Measurements from ENCODE around the gene GLS2.
"Not testable (repeated sequence)": the region's sequence is repeated elsewhere in the genome, so short reads cannot be mapped to it uniquely, and the experiment has no call there.

The GLS2 gene

DNA sequence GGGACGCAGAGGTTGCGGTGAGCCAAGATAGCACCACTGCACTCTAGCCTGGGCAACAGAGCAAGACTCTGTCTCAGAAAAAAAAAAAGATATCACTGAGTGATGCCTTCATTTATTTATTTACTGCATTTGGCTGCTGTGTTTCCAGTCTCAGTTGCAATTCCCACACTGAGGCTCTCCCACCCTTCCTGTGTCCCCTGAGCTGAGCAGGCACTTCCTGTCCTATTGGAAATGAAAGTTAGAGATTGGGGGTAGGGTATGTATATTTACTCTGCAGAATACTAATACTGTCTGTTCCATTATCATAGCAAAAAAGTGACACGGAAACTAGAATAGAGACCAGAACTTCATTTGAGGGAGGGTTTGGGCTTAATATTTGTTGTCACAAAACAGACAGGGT, 32.1 kb upstream of the GLS2 start:
- no peaks in the 10 kb centered on the region for H3K36me3 ChIP-seq (ENCODE audit: control insufficient read depth in 2 of 2, insufficient read depth in 2 of 2, low read length in 2 of 2)
- H3K4me3 ChIP-seq (ENCODE audit: low read length in 2 of 2) = peak overlapping the region in 1 of 2 donors; percentile 5
- no peaks in the 10 kb centered on the region for H3K27me3 ChIP-seq (ENCODE audit: control insufficient read depth in 2 of 2, insufficient read depth in 2 of 2, low read length in 2 of 2)
- H3K9ac ChIP-seq (ENCODE audit: low read depth in 1 of 2, low read length in 2 of 2) = no peak overlapping the region
- peak overlapping the region; percentile 80 to 88 for H3K27ac ChIP-seq (ENCODE audit: low read depth in 2 of 2, low read length in 2 of 2)
- H3K4me1 ChIP-seq (ENCODE audit: control insufficient read depth in 2 of 2, insufficient read depth in 2 of 2, low read length in 2 of 2) = peaks cover 7 to 16% of the 10 kb centered on the region in 2 donors
- H3K9me3 ChIP-seq (ENCODE audit: control insufficient read depth in 2 of 2, low read length in 2 of 2) = no peaks in the 10 kb centered on the region

DNA sequence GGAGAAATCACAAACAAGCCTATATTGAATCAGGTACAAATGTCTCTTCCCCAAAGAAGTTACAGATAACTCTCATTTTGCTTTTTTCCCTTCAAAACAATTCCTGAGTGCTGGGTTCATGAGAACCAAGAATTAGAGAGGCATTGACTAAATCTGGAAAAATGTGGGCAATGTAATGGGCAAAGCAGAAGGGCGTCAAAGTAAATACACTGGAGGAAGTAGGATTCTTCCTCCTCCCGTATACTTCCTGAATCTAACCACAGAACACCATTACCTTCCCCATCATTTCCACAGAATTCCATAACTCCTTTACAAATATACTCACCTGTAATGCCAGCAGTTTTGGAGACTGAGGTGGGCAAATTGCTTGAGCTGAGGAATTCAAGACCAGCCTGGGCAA, 30.6 kb upstream of the GLS2 start:
- Histone ChIP-seq H3K4me3 (ENCODE audit: low read length in 2 of 2) (no peak overlapping the region), H3K36me3 (ENCODE audit: control insufficient read depth in 2 of 2, insufficient read depth in 2 of 2, low read length in 2 of 2) (no peaks in the 10 kb centered on the region), H3K9ac (ENCODE audit: low read depth in 1 of 2, low read length in 2 of 2) (no peak overlapping the region), H3K27me3 (ENCODE audit: control insufficient read depth in 2 of 2, insufficient read depth in 2 of 2, low read length in 2 of 2) (no peaks in the 10 kb centered on the region), H3K9me3 (ENCODE audit: control insufficient read depth in 2 of 2, low read length in 2 of 2) (no peaks in the 10 kb centered on the region), H3K4me1 (ENCODE audit: control insufficient read depth in 2 of 2, insufficient read depth in 2 of 2, low read length in 2 of 2) (peaks cover 8 to 17% of the 10 kb centered on the region in 2 donors), H3K27ac (ENCODE audit: low read depth in 2 of 2, low read length in 2 of 2) (no peak overlapping the region)

DNA sequence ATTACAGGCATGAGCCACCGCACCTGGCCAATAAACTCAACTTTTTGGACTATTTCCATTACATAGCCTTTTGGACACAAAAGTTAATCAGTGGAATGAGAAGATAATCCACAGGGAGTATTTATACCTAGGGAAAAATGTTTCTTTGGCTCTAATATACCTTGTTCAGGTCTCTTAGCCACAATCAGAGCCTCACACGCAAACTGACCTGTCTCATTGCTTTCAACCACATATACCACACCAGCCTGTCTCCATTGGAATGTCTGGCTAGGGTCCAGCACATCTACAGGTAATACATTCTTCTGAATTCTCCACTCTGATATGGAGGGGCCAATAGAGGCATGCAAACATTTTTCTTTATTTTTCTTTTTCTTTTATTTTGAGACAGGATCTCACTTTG, 29.9 kb upstream of the GLS2 start:
- H3K4me1 ChIP-seq (ENCODE audit: control insufficient read depth in 2 of 2, insufficient read depth in 2 of 2, low read length in 2 of 2) = peaks cover 9 to 17% of the 10 kb centered on the region in 2 donors
- no peaks in the 10 kb centered on the region for H3K27me3 ChIP-seq (ENCODE audit: control insufficient read depth in 2 of 2, insufficient read depth in 2 of 2, low read length in 2 of 2)
- no peaks in the 10 kb centered on the region for H3K36me3 ChIP-seq (ENCODE audit: control insufficient read depth in 2 of 2, insufficient read depth in 2 of 2, low read length in 2 of 2)
- no peaks in the 10 kb centered on the region for H3K9me3 ChIP-seq (ENCODE audit: control insufficient read depth in 2 of 2, low read length in 2 of 2)
- H3K27ac ChIP-seq (ENCODE audit: low read depth in 2 of 2, low read length in 2 of 2) = no peak overlapping the region
- no peak overlapping the region for H3K9ac ChIP-seq (ENCODE audit: low read depth in 1 of 2, low read length in 2 of 2)
- no peak overlapping the region for H3K4me3 ChIP-seq (ENCODE audit: low read length in 2 of 2)

DNA sequence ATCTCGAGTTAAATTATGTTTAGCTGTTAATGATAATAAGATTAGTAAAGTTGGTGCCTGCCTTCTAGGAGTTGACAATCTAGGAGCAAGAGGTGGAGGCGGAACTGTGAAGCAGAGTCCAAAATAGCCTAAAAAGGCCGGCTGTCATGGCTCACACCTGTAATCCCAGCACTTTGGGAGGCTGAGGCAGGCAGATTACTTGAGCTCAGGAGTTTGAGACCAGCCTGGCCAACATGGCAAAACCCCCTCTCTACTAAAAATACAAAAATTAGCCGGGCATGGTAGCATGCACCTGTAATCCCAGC, 26.0 kb upstream of the GLS2 start:
- not testable (repeated sequence) for H3K27ac ChIP-seq (ENCODE audit: low read depth in 2 of 2, low read length in 2 of 2); H3K9me3 ChIP-seq (ENCODE audit: control insufficient read depth in 2 of 2, low read length in 2 of 2); H3K4me1 ChIP-seq (ENCODE audit: control insufficient read depth in 2 of 2, insufficient read depth in 2 of 2, low read length in 2 of 2); H3K4me3 ChIP-seq (ENCODE audit: low read length in 2 of 2); H3K36me3 ChIP-seq (ENCODE audit: control insufficient read depth in 2 of 2, insufficient read depth in 2 of 2, low read length in 2 of 2); H3K9ac ChIP-seq (ENCODE audit: low read depth in 1 of 2, low read length in 2 of 2); H3K27me3 ChIP-seq (ENCODE audit: control insufficient read depth in 2 of 2, insufficient read depth in 2 of 2, low read length in 2 of 2)

DNA sequence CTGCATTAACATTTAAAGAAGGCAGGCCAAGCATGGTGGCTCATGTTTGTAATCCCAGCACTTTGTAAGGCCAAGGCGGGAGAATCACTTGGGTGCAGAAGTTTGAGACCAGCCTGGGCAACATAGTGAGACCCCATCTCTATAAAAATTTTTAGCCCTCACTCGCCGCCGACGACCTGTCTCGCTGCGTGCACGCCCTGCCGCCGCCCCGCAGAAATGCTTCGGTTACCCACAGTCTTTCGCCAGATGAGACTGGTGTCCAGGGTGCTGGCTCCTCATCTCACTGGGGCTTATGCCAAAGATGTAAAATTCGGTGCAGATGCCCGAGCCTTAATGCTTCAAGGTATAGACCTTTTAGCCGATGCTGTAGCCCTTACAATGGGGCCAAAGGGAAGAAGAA, 22.8 kb upstream of the GLS2 start:
- H3K27ac ChIP-seq (ENCODE audit: low read depth in 2 of 2, low read length in 2 of 2) = no peak overlapping the region
- H3K4me3 ChIP-seq (ENCODE audit: low read length in 2 of 2) = no peak overlapping the region
- H3K4me1 ChIP-seq (ENCODE audit: control insufficient read depth in 2 of 2, insufficient read depth in 2 of 2, low read length in 2 of 2) = peaks cover 2% of the 10 kb centered on the region in 2 donors
- H3K9ac ChIP-seq (ENCODE audit: low read depth in 1 of 2, low read length in 2 of 2) = no peak overlapping the region
- no peaks in the 10 kb centered on the region for H3K36me3 ChIP-seq (ENCODE audit: control insufficient read depth in 2 of 2, insufficient read depth in 2 of 2, low read length in 2 of 2)
- no peaks in the 10 kb centered on the region for H3K27me3 ChIP-seq (ENCODE audit: control insufficient read depth in 2 of 2, insufficient read depth in 2 of 2, low read length in 2 of 2)
- no peaks in the 10 kb centered on the region for H3K9me3 ChIP-seq (ENCODE audit: control insufficient read depth in 2 of 2, low read length in 2 of 2)

DNA sequence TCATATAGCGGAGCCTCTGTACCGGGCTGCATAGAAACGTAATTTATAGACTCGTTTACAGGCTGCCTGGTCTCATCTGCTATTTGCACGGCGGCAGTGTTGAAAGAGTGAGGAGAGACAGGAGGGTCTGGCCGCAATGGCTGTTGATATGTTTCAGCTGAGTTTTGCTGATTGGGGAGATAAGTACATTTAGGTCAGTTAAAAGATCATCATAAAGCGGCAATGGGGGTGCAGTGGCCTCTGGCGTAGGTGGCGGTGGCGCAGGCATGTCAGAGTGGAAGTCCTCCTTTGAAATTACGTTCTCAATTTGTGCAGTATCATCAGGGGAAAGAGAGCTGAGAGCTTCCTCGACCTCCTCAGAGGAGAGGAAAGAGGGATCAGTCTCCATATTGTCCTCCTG, 11.9 kb upstream of the GLS2 start:
- not testable (repeated sequence) for H3K9me3 ChIP-seq (ENCODE audit: control insufficient read depth in 2 of 2, low read length in 2 of 2); H3K36me3 ChIP-seq (ENCODE audit: control insufficient read depth in 2 of 2, insufficient read depth in 2 of 2, low read length in 2 of 2); H3K4me1 ChIP-seq (ENCODE audit: control insufficient read depth in 2 of 2, insufficient read depth in 2 of 2, low read length in 2 of 2); H3K27ac ChIP-seq (ENCODE audit: low read depth in 2 of 2, low read length in 2 of 2); H3K27me3 ChIP-seq (ENCODE audit: control insufficient read depth in 2 of 2, insufficient read depth in 2 of 2, low read length in 2 of 2); H3K4me3 ChIP-seq (ENCODE audit: low read length in 2 of 2); H3K9ac ChIP-seq (ENCODE audit: low read depth in 1 of 2, low read length in 2 of 2)

DNA sequence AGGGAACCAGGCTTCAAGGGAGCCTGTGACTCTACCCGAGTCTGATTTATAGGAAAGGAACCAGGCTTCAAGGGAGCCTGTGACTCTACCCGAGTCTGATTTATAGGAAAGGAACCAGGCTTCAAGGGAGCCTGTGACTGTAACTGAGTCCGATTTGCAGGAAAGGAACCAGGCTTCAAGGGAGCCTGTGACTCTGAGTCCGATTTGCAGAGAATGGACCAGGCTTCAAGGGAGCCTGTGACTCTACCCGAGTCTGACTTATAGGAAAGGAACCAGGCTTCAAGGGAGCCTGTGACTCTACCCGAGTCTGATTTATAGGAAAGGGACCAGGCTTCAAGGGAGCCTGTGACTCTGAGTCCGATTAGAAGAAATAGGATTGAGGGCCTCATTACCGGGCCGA, 11.5 kb upstream of the GLS2 start:
- not testable (repeated sequence) for H3K4me3 ChIP-seq (ENCODE audit: low read length in 2 of 2); H3K27ac ChIP-seq (ENCODE audit: low read depth in 2 of 2, low read length in 2 of 2); H3K4me1 ChIP-seq (ENCODE audit: control insufficient read depth in 2 of 2, insufficient read depth in 2 of 2, low read length in 2 of 2); H3K9me3 ChIP-seq (ENCODE audit: control insufficient read depth in 2 of 2, low read length in 2 of 2); H3K36me3 ChIP-seq (ENCODE audit: control insufficient read depth in 2 of 2, insufficient read depth in 2 of 2, low read length in 2 of 2); H3K9ac ChIP-seq (ENCODE audit: low read depth in 1 of 2, low read length in 2 of 2); H3K27me3 ChIP-seq (ENCODE audit: control insufficient read depth in 2 of 2, insufficient read depth in 2 of 2, low read length in 2 of 2)

DNA sequence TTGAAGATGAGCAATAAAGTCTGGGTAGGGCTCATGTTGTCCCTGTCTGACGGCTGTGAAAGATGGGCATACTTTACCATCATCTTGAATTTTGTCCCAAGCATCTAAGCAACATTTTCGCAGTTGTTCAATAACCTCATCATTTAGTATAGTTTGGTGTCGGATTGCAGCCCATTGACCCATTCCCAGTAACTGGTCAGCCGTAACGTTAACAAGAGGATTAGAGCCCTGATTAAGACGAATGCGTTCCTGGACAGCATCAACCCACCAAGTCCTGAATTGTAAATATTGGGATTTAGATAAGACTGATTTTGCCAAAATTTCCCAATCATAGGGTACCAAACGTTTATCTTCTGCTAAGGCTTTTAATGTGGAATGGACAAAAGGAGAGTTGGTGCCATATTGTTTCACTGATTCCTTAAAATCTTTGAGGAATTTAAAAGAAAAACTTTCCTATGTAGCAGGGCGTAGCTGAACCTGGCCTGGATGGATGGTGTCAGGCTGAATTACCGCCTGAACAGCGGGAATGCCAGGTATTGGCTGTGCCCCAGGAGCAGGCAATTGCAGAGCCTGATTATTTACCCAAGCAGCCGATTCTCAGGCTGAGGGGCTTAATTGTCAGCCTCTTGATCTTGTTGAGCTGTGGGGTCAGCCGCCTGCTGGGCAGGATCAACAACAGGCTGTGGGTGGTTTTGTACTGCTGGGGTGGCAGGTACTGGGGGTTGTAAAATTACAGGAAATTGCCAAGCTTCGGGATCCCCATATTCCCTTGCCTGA, 10.4 kb upstream of the GLS2 start:
- not testable (repeated sequence) for H3K27me3 ChIP-seq (ENCODE audit: control insufficient read depth in 2 of 2, insufficient read depth in 2 of 2, low read length in 2 of 2); H3K9me3 ChIP-seq (ENCODE audit: control insufficient read depth in 2 of 2, low read length in 2 of 2); H3K4me1 ChIP-seq (ENCODE audit: control insufficient read depth in 2 of 2, insufficient read depth in 2 of 2, low read length in 2 of 2); H3K27ac ChIP-seq (ENCODE audit: low read depth in 2 of 2, low read length in 2 of 2); H3K9ac ChIP-seq (ENCODE audit: low read depth in 1 of 2, low read length in 2 of 2); H3K36me3 ChIP-seq (ENCODE audit: control insufficient read depth in 2 of 2, insufficient read depth in 2 of 2, low read length in 2 of 2); H3K4me3 ChIP-seq (ENCODE audit: low read length in 2 of 2)

DNA sequence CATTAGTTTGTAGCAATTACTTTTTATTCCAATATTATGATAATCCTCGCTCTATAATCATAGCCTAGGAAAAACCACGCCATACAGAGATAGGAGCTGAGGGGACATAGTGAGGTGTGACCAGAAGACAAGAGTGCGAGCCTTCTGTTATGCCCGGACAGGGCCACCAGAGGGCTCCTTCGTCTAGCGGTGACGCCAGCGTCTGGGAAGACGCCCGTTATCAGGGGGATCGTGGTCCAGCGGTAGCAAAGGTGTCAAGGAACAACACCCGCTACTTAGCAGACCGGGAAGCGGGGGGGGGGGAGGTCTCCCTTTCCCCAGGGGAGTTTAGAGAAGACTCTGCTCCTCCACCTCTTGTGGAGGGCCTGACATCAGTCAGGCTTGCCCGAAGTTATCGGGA, 8.7 kb upstream of the GLS2 start:
- not testable (repeated sequence) for H3K27me3 ChIP-seq (ENCODE audit: control insufficient read depth in 2 of 2, insufficient read depth in 2 of 2, low read length in 2 of 2); H3K4me1 ChIP-seq (ENCODE audit: control insufficient read depth in 2 of 2, insufficient read depth in 2 of 2, low read length in 2 of 2); H3K9me3 ChIP-seq (ENCODE audit: control insufficient read depth in 2 of 2, low read length in 2 of 2); H3K4me3 ChIP-seq (ENCODE audit: low read length in 2 of 2); H3K9ac ChIP-seq (ENCODE audit: low read depth in 1 of 2, low read length in 2 of 2); H3K36me3 ChIP-seq (ENCODE audit: control insufficient read depth in 2 of 2, insufficient read depth in 2 of 2, low read length in 2 of 2); H3K27ac ChIP-seq (ENCODE audit: low read depth in 2 of 2, low read length in 2 of 2)

DNA sequence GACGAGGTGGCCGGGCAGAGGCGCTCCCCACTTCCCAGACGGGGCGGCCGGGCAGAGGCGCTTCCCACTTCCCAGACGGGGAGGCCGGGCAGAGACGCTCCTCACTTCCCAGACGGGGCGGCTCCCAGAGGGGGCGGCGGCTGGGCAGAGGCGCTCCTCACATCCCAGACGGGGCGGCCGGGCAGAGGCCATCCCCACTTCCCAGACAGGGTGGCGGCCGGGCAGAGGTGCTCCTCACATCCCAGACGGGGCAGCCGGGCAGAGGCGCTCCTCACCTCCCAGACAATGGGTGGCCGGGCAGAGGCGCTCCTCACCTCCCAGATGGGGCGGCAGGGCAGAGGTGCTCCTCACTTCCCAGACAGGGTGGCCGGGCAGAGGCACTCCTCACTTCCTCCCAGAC, 6.5 kb upstream of the GLS2 start:
- not testable (repeated sequence) for H3K27ac ChIP-seq (ENCODE audit: low read depth in 2 of 2, low read length in 2 of 2); H3K9me3 ChIP-seq (ENCODE audit: control insufficient read depth in 2 of 2, low read length in 2 of 2); H3K36me3 ChIP-seq (ENCODE audit: control insufficient read depth in 2 of 2, insufficient read depth in 2 of 2, low read length in 2 of 2); H3K4me3 ChIP-seq (ENCODE audit: low read length in 2 of 2); H3K27me3 ChIP-seq (ENCODE audit: control insufficient read depth in 2 of 2, insufficient read depth in 2 of 2, low read length in 2 of 2); H3K4me1 ChIP-seq (ENCODE audit: control insufficient read depth in 2 of 2, insufficient read depth in 2 of 2, low read length in 2 of 2); H3K9ac ChIP-seq (ENCODE audit: low read depth in 1 of 2, low read length in 2 of 2)

DNA sequence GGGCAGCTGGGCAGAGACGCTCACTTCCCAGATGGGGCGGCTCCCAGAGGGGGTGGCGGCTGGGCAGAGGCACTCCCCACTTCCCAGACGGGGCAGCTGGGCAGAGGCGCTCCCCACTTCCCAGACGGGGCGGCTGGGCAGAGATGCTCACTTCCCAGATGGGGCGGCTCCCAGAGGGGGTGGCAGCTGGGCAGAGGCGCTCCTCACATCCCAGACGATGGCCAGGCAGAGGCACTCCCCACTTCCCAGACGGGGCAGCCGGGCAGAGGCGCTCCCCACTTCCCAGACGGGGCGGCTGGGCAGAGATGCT, 6.1 kb upstream of the GLS2 start:
- not testable (repeated sequence) for H3K36me3 ChIP-seq (ENCODE audit: control insufficient read depth in 2 of 2, insufficient read depth in 2 of 2, low read length in 2 of 2); H3K9me3 ChIP-seq (ENCODE audit: control insufficient read depth in 2 of 2, low read length in 2 of 2); H3K4me1 ChIP-seq (ENCODE audit: control insufficient read depth in 2 of 2, insufficient read depth in 2 of 2, low read length in 2 of 2); H3K27ac ChIP-seq (ENCODE audit: low read depth in 2 of 2, low read length in 2 of 2); H3K9ac ChIP-seq (ENCODE audit: low read depth in 1 of 2, low read length in 2 of 2); H3K27me3 ChIP-seq (ENCODE audit: control insufficient read depth in 2 of 2, insufficient read depth in 2 of 2, low read length in 2 of 2); H3K4me3 ChIP-seq (ENCODE audit: low read length in 2 of 2)
